GM12878 (cell line): ENCODE measurements around the gene PCSK1. TPM values are rescaled to one million over a fixed set of nuclear protein-coding genes. Genes with fewer than 3 reads are reported as not detected.

Experiments used
- ATAC-seq: fragments of 200-7000 bp; cut with Tn5 transposase; 3 replicates; pipeline ENCODE4 v1.9.1; 2020; ENCODE audit warnings: mild to moderate bottlenecking, moderate library complexity
- BruUV-seq: library from RNA; stranded (reverse); fragments of 400-500 nt; replicated peaks from 2 replicates; lab custom pipeline; 2021; lab: Mats Ljungman, UMichigan
- CTCF ChIA-PET: fragments of 300-600 bp; sonication (Branson Sonifier 250); formaldehyde crosslinking; extraction: SDS; loops from one replicate; lab custom pipeline; 2021; ENCODE audit warnings: inconsistent platforms; lab: Yijun Ruan, JAX
- POLR2A ChIA-PET: fragments of 350-600 bp; formaldehyde crosslinking; extraction: SDS; loops from one replicate; lab custom pipeline; 2021; ENCODE audit warnings: inconsistent platforms; lab: Charles Lee
- RAD21 ChIA-PET: fragments of 300-600 bp; sonication (Branson Sonifier 250); formaldehyde crosslinking; loops from one replicate; lab custom pipeline; 2023; ENCODE audit warnings: antibody characterized with exemption; ENCODE audit not compliant: unreplicated experiment; lab: Charles Lee
- SMC1A ChIA-PET: fragments of 300-600 bp; sonication (Branson Sonifier 250); formaldehyde crosslinking; loops from one replicate; lab custom pipeline; 2023; ENCODE audit not compliant: unreplicated experiment, uncharacterized antibody; lab: Charles Lee
- DNase-seq: peaks from one replicate; pipeline ENCODE4 v3.0.0-alpha.2; 2011; ENCODE audit warnings: low read depth, low spot score
- FAIRE-seq: peaks from 3 replicates; lab custom pipeline; 2011; peaks lifted over from hg19 to GRCh38; lab: Jason Lieb, UNC
- H2AFZ ChIP-seq: 2 replicates; pipeline ENCODE4 v1.6.0; 2011; ENCODE audit warnings: low read depth, low read length, control low read depth; ENCODE audit not compliant: control insufficient read depth
- H3K27ac ChIP-seq: 2 replicates; pipeline ENCODE4 v1.5.1; 2011; ENCODE audit warnings: control low read depth; ENCODE audit not compliant: control insufficient read depth, insufficient read depth
- H3K27me3 ChIP-seq, 2 experiments: replicated peaks in 1 of 2; 2 replicates each; pipeline versions ENCODE4 v1.6.0 to v1.6.1; 2011; ENCODE audit warnings: low read length in 1 of 2; ENCODE audit not compliant: control insufficient read depth in 2 of 2, insufficient read depth in 2 of 2
- H3K36me3 ChIP-seq, 2 experiments: 2 replicates each; pipeline ENCODE4 v1.5.1; 2011; ENCODE audit warnings: low read length in 1 of 2; ENCODE audit not compliant: control insufficient read depth in 2 of 2, insufficient read depth in 2 of 2
- H3K4me1 ChIP-seq: 2 replicates; pipeline ENCODE4 v1.6.1; 2011; ENCODE audit warnings: mild to moderate bottlenecking, low read length, moderate library complexity, mixed read lengths; ENCODE audit not compliant: control insufficient read depth, insufficient read depth
- H3K4me2 ChIP-seq: 2 replicates; pipeline ENCODE4 v1.6.0; 2011; ENCODE audit warnings: control low read depth; ENCODE audit not compliant: control insufficient read depth, insufficient read depth
- H3K4me3 ChIP-seq: fragments of 200-600 bp; sonication (generic); 2 replicates; pipeline ENCODE4 v1.5.1; 2016
- H3K79me2 ChIP-seq: 2 replicates; pipeline ENCODE4 v1.6.0; 2011; ENCODE audit warnings: low read length; ENCODE audit not compliant: control insufficient read depth, insufficient read depth
- H3K9ac ChIP-seq: 2 replicates; pipeline ENCODE4 v1.8.0; 2011; ENCODE audit warnings: low read length, control low read depth, mixed read lengths; ENCODE audit not compliant: control insufficient read depth, insufficient read depth
- H3K9me3 ChIP-seq: replicated peaks from 3 replicates; pipeline ENCODE4 v1.5.1; 2011; ENCODE audit warnings: mild to moderate bottlenecking, low read length; ENCODE audit not compliant: control insufficient read depth, insufficient read depth
- H4K20me1 ChIP-seq: 2 replicates; pipeline ENCODE4 v1.6.0; 2011; ENCODE audit not compliant: control insufficient read depth, insufficient read depth
- BHLHE40 ChIP-seq, 2 experiments: fragments of 450-650 bp in 1 of 2; IDR thresholded peaks; 2 replicates each; pipeline ENCODE4 v1.6.1; 2011 to 2017; ENCODE audit warnings: low read depth in 2 of 2, borderline replicate concordance in 1 of 2, improper control_type of control experiment in 1 of 2, low read length in 1 of 2, mild to moderate bottlenecking in 1 of 2
- BMI1 ChIP-seq: fragments of 450-650 bp; IDR thresholded peaks from 2 replicates; pipeline ENCODE4 v1.6.1; 2016; ENCODE audit warnings: mild to moderate bottlenecking, moderate library complexity, borderline replicate concordance
- HCFC1 ChIP-seq: fragments of 150-350 bp; IDR thresholded peaks from 2 replicates; pipeline ENCODE4 v1.6.1; 2014; ENCODE audit warnings: low read length
- HDAC6 ChIP-seq: fragments of 200-600 bp; sonication (generic); IDR thresholded peaks from one replicate; pipeline ENCODE4 v1.8.0; 2017; ENCODE audit warnings: antibody characterized with exemption; ENCODE audit not compliant: unreplicated experiment
- NFIC ChIP-seq: IDR thresholded peaks from 2 replicates; pipeline ENCODE4 v1.6.1; 2012; ENCODE audit warnings: low read depth, mild to moderate bottlenecking, inconsistent platforms, low read length, moderate library complexity
- PAX5 ChIP-seq: IDR thresholded peaks from 2 replicates; pipeline ENCODE4 v1.6.1; 2011; ENCODE audit warnings: low read depth, low read length, borderline replicate concordance
- POLR2AphosphoS5 ChIP-seq: IDR thresholded peaks from 2 replicates; pipeline ENCODE4 v1.6.1; 2011; ENCODE audit warnings: mild to moderate bottlenecking, low read length, inconsistent platforms
- POU2F2 ChIP-seq: IDR thresholded peaks from 3 replicates; pipeline ENCODE4 v1.6.1; 2011; ENCODE audit warnings: low read depth, mild to moderate bottlenecking, low read length, borderline replicate concordance
- RB1 ChIP-seq: fragments of 450-650 bp; formaldehyde crosslinking; IDR thresholded peaks from 2 replicates; pipeline ENCODE4 v1.6.1; 2017; ENCODE audit warnings: mild to moderate bottlenecking, borderline replicate concordance
- SIX5 ChIP-seq: IDR thresholded peaks from 2 replicates; pipeline ENCODE4 v1.6.1; 2011; ENCODE audit warnings: mild to moderate bottlenecking, low read depth, low read length, moderate library complexity; ENCODE audit not compliant: severe bottlenecking
- STAT1 ChIP-seq: fragments of 450-650 bp; conservative IDR thresholded peaks from 2 replicates; pipeline ENCODE4 v1.6.1; 2014; ENCODE audit warnings: antibody characterized with exemption, mild to moderate bottlenecking
- TCF12 ChIP-seq: IDR thresholded peaks from 2 replicates; pipeline ENCODE4 v1.6.1; 2011; ENCODE audit warnings: low read depth, mild to moderate bottlenecking, low read length
- ZBTB40 ChIP-seq: fragments of 450-650 bp; IDR thresholded peaks from 2 replicates; pipeline ENCODE4 v1.6.1; 2016; ENCODE audit warnings: mild to moderate bottlenecking, moderate library complexity, borderline replicate concordance
- WGBS: methylation state at CpG from one replicate; pipeline ENCODE4 v1.1.6; 2016; ENCODE audit warnings: low lambda C conversion rate; ENCODE audit not compliant: insufficient replicate concordance, insufficient coverage; ENCODE audit errors: missing lambda C conversion rate; 5-methylcytosine and 5-hydroxymethylcytosine counted together
- in situ Hi-C: fragments of 300-500 bp; cut with MboI; formaldehyde crosslinking; loops from 9 replicates; pipeline ENCODE4 v1.14.3; 2018; ENCODE audit warnings: mixed read lengths
- intact Hi-C: fragments of 100-400 bp; cut with micrococcal nuclease; formaldehyde crosslinking; loops from one replicate; pipeline ENCODE4 v1.14.2; 2022; ENCODE audit not compliant: unreplicated experiment
- polyA plus RNA-seq, 11 experiments: library from polyadenylated mRNA; depleted of rRNA in 4 of 11; unstranded in 6 of 11; stranded (reverse) in 5 of 11; fragments of >200 nt; fragmentation: Nextera tagmentation in 4 of 11; fragmentation: Illumina TruSeq in 1 of 11; extraction: Ambion mirVana in 4 of 11; extraction: Trizol in 1 of 11; gene quantifications; 1 replicate in 1 of 11; 2 replicates in 10 of 11; pipeline versions ENCODE4 v1.2.1 to v1.2.3, GENCODE V29; 2011 to 2016; ENCODE audit warnings: inconsistent platforms in 2 of 11, missing spikeins in 2 of 11, low read depth in 1 of 11
- total RNA-seq, 4 experiments: library from RNA; depleted of rRNA in 3 of 4; stranded (reverse); fragments of >200 nt in 3 of 4; fragmentation: Illumina TruSeq in 1 of 4; extraction: Trizol in 1 of 4; gene quantifications; 2 replicates each; pipeline versions ENCODE4 v1.2.1 to v1.2.3, GENCODE V29; 2013 to 2021

Gene PCSK1
- total and polyA plus RNA-seq, 10 of the 15 experiments (the other 5 are each of a cell fraction or from before 2014, with no cell fraction given) = 0.03 to 0.24 (median 0.07) TPM; not detected in 4

DNA sequence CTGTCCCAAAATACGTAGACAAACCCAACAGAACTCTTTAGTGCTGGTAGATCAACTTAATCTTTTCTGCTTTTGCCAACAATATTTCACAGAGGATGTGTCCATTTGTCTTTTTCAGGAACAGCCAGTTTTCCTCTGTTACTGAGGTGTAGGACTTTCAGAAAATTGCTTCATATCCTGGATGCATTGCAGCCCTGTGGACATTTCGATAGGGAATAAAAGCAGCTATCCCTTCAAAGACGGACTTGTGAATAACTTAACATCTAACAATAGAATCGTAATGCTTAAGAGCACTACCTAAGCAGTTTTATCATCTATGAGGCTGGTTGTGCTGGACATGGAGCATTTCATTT, 59.7 kb downstream of the PCSK1 start (continued):
- TF ChIP-seq ZBTB40 = no peak
- no peak for TF ChIP-seq NFIC
- TF ChIP-seq BMI1 = no peak
- TF ChIP-seq, all 136 proteins: peak for 0

DNA sequence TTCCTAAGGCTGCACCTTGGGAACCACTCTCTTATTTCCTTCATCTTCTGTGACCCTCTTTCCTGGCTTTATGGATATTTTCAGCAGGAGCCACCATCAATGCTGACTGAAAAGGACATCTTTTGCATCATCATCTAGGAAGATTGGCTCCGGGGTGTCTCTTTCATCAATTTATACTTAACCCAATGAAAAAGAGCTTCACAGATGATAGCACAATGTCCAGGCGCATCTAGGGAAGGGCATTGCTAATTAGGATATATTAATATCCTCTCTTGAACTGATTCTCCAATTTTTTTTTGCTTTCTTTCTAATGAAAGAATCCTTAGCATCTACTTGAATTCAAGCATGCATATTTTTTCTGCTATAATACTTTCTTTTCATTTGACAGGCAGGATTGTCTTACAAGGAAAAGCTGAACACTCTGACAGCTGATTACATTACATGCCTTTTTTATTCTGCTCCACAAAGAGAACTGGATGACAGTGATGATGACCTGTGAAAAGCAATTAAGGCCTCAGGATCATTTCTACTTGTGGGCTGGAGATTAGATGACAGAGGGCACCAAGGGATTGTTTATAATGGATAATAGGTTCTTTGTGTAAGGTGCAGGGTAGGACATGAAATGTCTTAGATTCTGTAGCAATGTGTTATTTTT, 60.2 kb downstream of the PCSK1 start:
- BruUV-seq = no TSS peak
- no peaks in the 10 kb centered on the region for H3K4me1 ChIP-seq
- CTCF ChIA-PET = no interaction called here

More for the DNA sequence above, 60.2 kb downstream of the PCSK1 start:
- TF ChIP-seq PAX5 (no peak), POU2F2 (no peak), HCFC1 (no peak), ZBTB40 (no peak), SIX5 (no peak), BHLHE40 (IDR thresholded peaks at IDR 0.05; ENCODE audit: borderline replicate concordance in 1 of 2, low read depth in 2 of 2, low read length in 1 of 2) (no peak), HDAC6 (no peak), STAT1 (no peak), RB1 (no peak), TCF12 (no peak), POLR2AphosphoS5 (no peak)
- Histone ChIP-seq H3K27me3 (peaks cover 0 to 2% of the 10 kb centered on the region in 2 experiments; a peak in 1 of 4 replicates), H3K4me2 (no peak overlapping the region), H3K36me3 (no peaks in the 10 kb centered on the region), H3K9me3 (no peaks in the 10 kb centered on the region), H3K4me3 (no peak overlapping the region), H4K20me1 (no peaks in the 10 kb centered on the region), H3K79me2 (no peaks in the 10 kb centered on the region), H2AFZ (no peak overlapping the region), H3K27ac (no peak overlapping the region), H3K9ac (no peak overlapping the region)
- ChIA-PET RAD21 (no interaction called here), POLR2A (no interaction called here), SMC1A (no interaction called here)
- no peak for DNase-seq
- intact Hi-C loops (no loop called here), in situ Hi-C loops (no loop called here)
- no peak for FAIRE-seq
- 10% methylated on average over 2 of the region's 2 CpGs for WGBS
- ATAC-seq = no peak
